LNCAP (cell line): ENCODE data around the gene MRGPRD.

ENCODE experiments used
- CTCF ChIP-seq: fragments of 450-650 bp; IDR thresholded peaks from 2 replicates; pipeline ENCODE4 v1.5.1; 2017; ENCODE audit warnings: mild to moderate bottlenecking

Gene MRGPRD

GRCh38 chr11:68932358-68932757, 48.4 kb downstream of the MRGPRD start:
- TF ChIP-seq CTCF: no peak

GRCh38 chr11:68931911-68932310, 48.9 kb downstream of the MRGPRD start:
- no peak for TF ChIP-seq CTCF

GRCh38 chr11:68930991-68931855, 49.6 kb downstream of the MRGPRD start:
- no peak for TF ChIP-seq CTCF
